ENCODE measurements around the gene DIP2B.

Gene DIP2B

GRCh38 chr12:50584135-50584534, 79.3 kb downstream of the DIP2B start:
- DNase-seq = no peak

- DNase-seq = no peak
Observed at GRCh38 chr12:50589650-50590435, 85.1 kb downstream of the DIP2B start.

- no peak for DNase-seq
Observed at GRCh38 chr12:50590869-50591268, 86.1 kb downstream of the DIP2B start.

- no peak for DNase-seq
Observed at GRCh38 chr12:50595667-50596066, 90.9 kb downstream of the DIP2B start.

- DNase-seq = no peak
Observed at GRCh38 chr12:50597200-50598195, 92.7 kb downstream of the DIP2B start.

- DNase-seq = no peak
Observed at GRCh38 chr12:50598321-50598862, 93.6 kb downstream of the DIP2B start.

- DNase-seq = no peak
Observed at GRCh38 chr12:50599366-50600095, 94.7 kb downstream of the DIP2B start.

GRCh38 chr12:50600364-50600763, 95.6 kb downstream of the DIP2B start:
- DNase-seq = no peak

GRCh38 chr12:50603817-50604639, 99.2 kb downstream of the DIP2B start:
- DNase-seq = no peak

GRCh38 chr12:50604640-50604920, 99.8 kb downstream of the DIP2B start:
- no peak for DNase-seq

GRCh38 chr12:50606675-50607375, 102.0 kb downstream of the DIP2B start:
- no peak for DNase-seq

- DNase-seq = no peak
Observed at GRCh38 chr12:50609292-50609874, 104.6 kb downstream of the DIP2B start.

- DNase-seq = no peak
Observed at GRCh38 chr12:50610171-50610570, 105.4 kb downstream of the DIP2B start.

- no peak for DNase-seq
Observed at GRCh38 chr12:50611021-50611744, 106.4 kb downstream of the DIP2B start.

GRCh38 chr12:50612882-50613281, 108.1 kb downstream of the DIP2B start:
- no peak for DNase-seq

GRCh38 chr12:50613463-50613862, 108.7 kb downstream of the DIP2B start:
- no peak for DNase-seq

GRCh38 chr12:50614167-50614759, 109.5 kb downstream of the DIP2B start:
- no peak for DNase-seq

GRCh38 chr12:50615145-50615906, 110.5 kb downstream of the DIP2B start:
- DNase-seq = no peak

- no peak for DNase-seq
Observed at GRCh38 chr12:50615907-50616296, 111.1 kb downstream of the DIP2B start.

All from NCI-H774 (cell line).